ENCODE results near the gene GPR21.

Gene GPR21

GRCh38 chr9:123048748-123049147 lies 15.3 kb downstream of the GPR21 start:
- Histone ChIP-seq H3K27ac (replicated peaks) (no peak overlapping the region), H3K27me3 (ENCODE audit: insufficient read depth, poor library complexity, severe bottlenecking) (no peaks in the 10 kb centered on the region), H3K4me3 (replicated peaks; ENCODE audit: insufficient read depth, low read length) (no peak overlapping the region)
- TF ChIP-seq SPI1 (IDR thresholded peaks at IDR 0.05; ENCODE audit: borderline replicate concordance, low read depth) (no peak), CTCF (IDR thresholded peaks at IDR 0.05; ENCODE audit: insufficient read depth, low read length) (no peak), REST (IDR thresholded peaks at IDR 0.05; ENCODE audit: insufficient replicate concordance, low read depth) (no peak), POLR2AphosphoS5 (IDR thresholded peaks at IDR 0.05; ENCODE audit: low read depth) (no peak), GABPA (IDR thresholded peaks at IDR 0.05; ENCODE audit: low read depth) (no peak)
- DNase-seq (ENCODE audit: low read depth in 1 of 2, low spot score in 1 of 2): no peak

GRCh38 chr9:123049589-123050222 lies 16.2 kb downstream of the GPR21 start:
- H3K27me3 ChIP-seq (ENCODE audit: insufficient read depth, poor library complexity, severe bottlenecking): no peaks in the 10 kb centered on the region
- H3K4me3 ChIP-seq (replicated peaks; ENCODE audit: insufficient read depth, low read length): no peak overlapping the region
- no peak overlapping the region for H3K27ac ChIP-seq (replicated peaks)
- no peak for DNase-seq (ENCODE audit: low read depth in 1 of 2, low spot score in 1 of 2)
- no peak for TF ChIP-seq CTCF (IDR thresholded peaks at IDR 0.05; ENCODE audit: insufficient read depth, low read length)
- TF ChIP-seq GABPA (IDR thresholded peaks at IDR 0.05; ENCODE audit: low read depth): no peak
- TF ChIP-seq REST (IDR thresholded peaks at IDR 0.05; ENCODE audit: insufficient replicate concordance, low read depth): no peak
- TF ChIP-seq SPI1 (IDR thresholded peaks at IDR 0.05; ENCODE audit: borderline replicate concordance, low read depth): no peak
- TF ChIP-seq POLR2AphosphoS5 (IDR thresholded peaks at IDR 0.05; ENCODE audit: low read depth): no peak

- H3K27ac ChIP-seq (replicated peaks): no peak overlapping the region
- TF ChIP-seq POLR2AphosphoS5 (IDR thresholded peaks at IDR 0.05; ENCODE audit: low read depth) (no peak), GABPA (IDR thresholded peaks at IDR 0.05; ENCODE audit: low read depth) (no peak), CTCF (IDR thresholded peaks at IDR 0.05; ENCODE audit: insufficient read depth, low read length) (no peak), REST (IDR thresholded peaks at IDR 0.05; ENCODE audit: insufficient replicate concordance, low read depth) (no peak), SPI1 (IDR thresholded peaks at IDR 0.05; ENCODE audit: borderline replicate concordance, low read depth) (no peak)
- DNase-seq (ENCODE audit: low read depth in 1 of 2, low spot score in 1 of 2): no peak
These were observed 19.6 kb downstream of the GPR21 start for GRCh38 chr9:123053046-123053445.

More at GRCh38 chr9:123053046-123053445, 19.6 kb downstream of the GPR21 start:
- Histone ChIP-seq H3K4me3 (replicated peaks; ENCODE audit: insufficient read depth, low read length) (no peak overlapping the region), H3K27me3 (ENCODE audit: insufficient read depth, poor library complexity, severe bottlenecking) (no peaks in the 10 kb centered on the region)
